ENCODE results near the gene ASTN2.

ASTN2 gene

DNA sequence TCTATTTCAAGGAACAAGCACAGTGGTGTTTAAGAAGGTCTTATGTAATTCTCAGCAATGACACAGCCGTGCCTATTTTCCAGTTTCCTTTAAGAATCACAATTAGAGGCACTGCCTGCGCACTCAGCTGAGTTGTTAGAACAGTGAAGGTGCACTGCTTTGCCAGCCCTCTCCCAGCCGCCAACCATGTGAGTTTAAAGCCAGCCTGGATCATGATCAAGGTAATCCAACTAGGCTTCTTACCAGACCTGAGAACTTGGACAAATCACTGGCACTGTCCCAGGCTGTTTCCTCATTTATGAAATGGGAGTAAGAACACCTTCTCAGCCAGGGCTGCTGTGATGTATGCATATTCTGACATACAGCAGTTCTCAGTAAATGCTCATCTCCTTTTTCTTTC lies 99.6 kb downstream of the ASTN2 start:
- peaks cover 0 to 3% (median 0%) of the 10 kb centered on the region in 4 donors for H3K4me1 ChIP-seq
- no peak for DNase-seq
- H3K27me3 ChIP-seq: no peaks in the 10 kb centered on the region
- no peak overlapping the region for H3K27ac ChIP-seq
- no peak overlapping the region for H3K4me3 ChIP-seq
- no peaks in the 10 kb centered on the region for H3K36me3 ChIP-seq
- H3K9me3 ChIP-seq: no peaks in the 10 kb centered on the region
- TF ChIP-seq, protein P1, sequence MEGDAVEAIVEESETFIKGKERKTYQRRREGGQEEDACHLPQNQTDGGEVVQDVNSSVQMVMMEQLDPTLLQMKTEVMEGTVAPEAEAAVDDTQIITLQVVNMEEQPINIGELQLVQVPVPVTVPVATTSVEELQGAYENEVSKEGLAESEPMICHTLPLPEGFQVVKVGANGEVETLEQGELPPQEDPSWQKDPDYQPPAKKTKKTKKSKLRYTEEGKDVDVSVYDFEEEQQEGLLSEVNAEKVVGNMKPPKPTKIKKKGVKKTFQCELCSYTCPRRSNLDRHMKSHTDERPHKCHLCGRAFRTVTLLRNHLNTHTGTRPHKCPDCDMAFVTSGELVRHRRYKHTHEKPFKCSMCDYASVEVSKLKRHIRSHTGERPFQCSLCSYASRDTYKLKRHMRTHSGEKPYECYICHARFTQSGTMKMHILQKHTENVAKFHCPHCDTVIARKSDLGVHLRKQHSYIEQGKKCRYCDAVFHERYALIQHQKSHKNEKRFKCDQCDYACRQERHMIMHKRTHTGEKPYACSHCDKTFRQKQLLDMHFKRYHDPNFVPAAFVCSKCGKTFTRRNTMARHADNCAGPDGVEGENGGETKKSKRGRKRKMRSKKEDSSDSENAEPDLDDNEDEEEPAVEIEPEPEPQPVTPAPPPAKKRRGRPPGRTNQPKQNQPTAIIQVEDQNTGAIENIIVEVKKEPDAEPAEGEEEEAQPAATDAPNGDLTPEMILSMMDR (IDR thresholded peaks at IDR 0.05): no peak
- intact Hi-C loops (cut with DNase I; ENCODE audit: low total_unique reads): no loop called here

DNA sequence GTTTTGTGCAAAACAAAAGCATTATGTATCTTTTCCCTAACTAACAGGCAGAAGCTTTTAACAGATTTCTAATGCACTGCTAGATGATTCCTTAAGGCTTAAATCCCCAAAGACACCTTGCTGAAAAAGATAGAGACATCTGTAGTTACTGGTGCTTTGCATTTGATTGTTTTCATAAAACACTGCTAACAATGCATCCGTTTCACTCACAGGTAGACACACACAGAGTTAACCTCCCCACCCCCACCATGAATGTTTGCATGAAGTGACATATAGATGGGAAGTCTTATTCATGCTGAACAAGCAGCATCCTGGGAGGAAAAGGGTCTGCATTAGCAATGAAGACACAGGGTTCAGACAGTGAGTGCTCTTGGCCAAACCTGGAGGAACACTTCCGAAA lies 100.9 kb downstream of the ASTN2 start:
- no peak overlapping the region for H3K27ac ChIP-seq
- H3K9me3 ChIP-seq: no peaks in the 10 kb centered on the region
- no peak overlapping the region for H3K4me3 ChIP-seq
- intact Hi-C loops (cut with DNase I; ENCODE audit: low total_unique reads): no loop called here
- TF ChIP-seq, protein P1 (IDR thresholded peaks at IDR 0.05): no peak
- no peaks in the 10 kb centered on the region for H3K36me3 ChIP-seq
- no peak for DNase-seq
- no peaks in the 10 kb centered on the region for H3K27me3 ChIP-seq
- H3K4me1 ChIP-seq: peaks cover 0 to 3% (median 0%) of the 10 kb centered on the region in 4 donors

DNA sequence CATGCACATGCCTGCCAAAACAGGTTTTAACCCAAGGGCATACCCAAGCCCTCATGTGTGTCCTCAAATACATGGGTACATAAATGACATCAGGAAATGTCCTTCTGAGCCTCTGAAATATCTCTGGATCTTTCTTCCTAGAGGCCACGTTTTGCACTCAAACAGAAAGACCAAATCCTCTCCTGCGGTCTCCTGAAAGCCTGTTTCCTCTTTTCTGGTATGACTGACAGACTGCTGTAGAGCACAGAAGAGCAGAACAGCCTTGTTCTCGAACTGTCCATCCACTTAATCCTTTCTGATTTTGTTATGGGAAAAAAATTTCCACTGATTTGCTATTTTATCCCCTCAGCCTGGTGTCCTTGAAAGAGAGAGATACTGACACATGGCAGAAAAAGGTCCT lies 107.2 kb downstream of the ASTN2 start:
- no peaks in the 10 kb centered on the region for H3K36me3 ChIP-seq
- H3K9me3 ChIP-seq: no peaks in the 10 kb centered on the region
- H3K27ac ChIP-seq: no peak overlapping the region
- TF ChIP-seq, protein P1 (IDR thresholded peaks at IDR 0.05): no peak
- H3K27me3 ChIP-seq: no peaks in the 10 kb centered on the region
- intact Hi-C loops (cut with DNase I; ENCODE audit: low total_unique reads): no loop called here
- H3K4me3 ChIP-seq: no peak overlapping the region
- no peak for DNase-seq
- H3K4me1 ChIP-seq: no peaks in the 10 kb centered on the region

DNA sequence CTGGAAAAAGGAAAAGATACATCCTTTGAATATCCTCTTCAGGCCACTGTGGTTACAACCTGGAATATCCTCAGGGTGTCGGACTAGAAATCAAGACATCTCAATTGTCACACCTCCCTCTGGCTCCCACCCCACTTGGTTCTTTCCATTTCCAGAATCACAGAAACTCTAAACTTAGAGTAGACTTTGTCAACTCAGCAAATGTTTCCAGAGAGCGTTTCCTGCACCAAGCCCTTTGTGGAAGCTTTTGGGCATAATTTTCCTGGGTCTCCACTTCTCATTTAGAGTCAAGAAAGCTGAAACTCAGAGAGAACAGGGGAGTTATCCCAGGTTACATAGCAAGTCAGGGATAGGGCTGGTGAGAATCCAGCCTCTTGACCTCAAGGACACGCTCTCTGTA lies 108.8 kb downstream of the ASTN2 start:
- TF ChIP-seq, protein P1 (IDR thresholded peaks at IDR 0.05): no peak
- Histone ChIP-seq H3K4me3 (no peak overlapping the region), H3K36me3 (no peaks in the 10 kb centered on the region), H3K27me3 (no peaks in the 10 kb centered on the region), H3K27ac (no peak overlapping the region), H3K9me3 (no peaks in the 10 kb centered on the region), H3K4me1 (no peaks in the 10 kb centered on the region)
- intact Hi-C loops (cut with DNase I; ENCODE audit: low total_unique reads): no loop called here
- DNase-seq: no peak

DNA sequence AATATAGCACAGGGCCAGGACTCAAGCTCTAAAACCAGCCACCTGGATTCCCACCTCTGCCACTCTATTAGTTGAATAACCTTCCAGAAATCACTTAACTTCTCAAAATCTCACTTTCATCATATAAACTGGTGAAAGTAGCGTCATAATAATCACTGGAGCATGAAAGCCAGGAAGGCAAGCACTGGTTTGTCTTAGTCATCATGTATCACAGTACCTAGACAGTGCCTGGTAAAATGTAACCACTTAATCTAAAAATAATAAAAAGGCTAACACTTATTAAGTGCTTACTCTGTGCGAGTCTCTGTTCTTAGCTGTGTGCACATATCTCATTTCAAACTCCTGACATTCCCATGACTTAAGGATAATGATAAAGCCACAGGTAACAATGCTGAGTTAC lies 109.4 kb downstream of the ASTN2 start:
- H3K36me3 ChIP-seq: no peaks in the 10 kb centered on the region
- no peak overlapping the region for H3K4me3 ChIP-seq
- TF ChIP-seq, protein P1 (IDR thresholded peaks at IDR 0.05): no peak
- H3K27me3 ChIP-seq: no peaks in the 10 kb centered on the region
- H3K27ac ChIP-seq: no peak overlapping the region
- no peaks in the 10 kb centered on the region for H3K9me3 ChIP-seq
- no peak for DNase-seq
- intact Hi-C loops (cut with DNase I; ENCODE audit: low total_unique reads): no loop called here
- no peaks in the 10 kb centered on the region for H3K4me1 ChIP-seq

DNA sequence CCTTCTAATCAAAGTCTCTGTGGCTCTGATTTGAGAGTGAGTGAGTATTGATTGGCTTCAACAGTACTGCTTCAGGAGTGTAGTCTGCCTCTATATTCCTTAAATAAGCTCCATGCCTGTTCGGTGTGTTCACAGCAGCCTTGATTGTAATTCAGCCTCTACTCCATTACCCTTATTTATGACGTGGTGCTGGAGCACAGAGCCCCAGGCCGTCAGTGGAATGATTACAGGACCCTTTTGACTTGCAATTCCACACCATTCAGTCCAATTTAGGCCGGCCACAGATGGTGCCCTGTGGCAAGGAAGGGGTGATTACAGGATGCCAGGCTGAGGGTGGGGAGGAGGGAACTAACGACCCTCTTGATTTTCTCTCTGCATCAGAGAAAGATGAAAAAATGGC lies 110.3 kb downstream of the ASTN2 start:
- intact Hi-C loops (cut with DNase I; ENCODE audit: low total_unique reads): no loop called here

More for the DNA sequence above, 110.3 kb downstream of the ASTN2 start:
- H3K9me3 ChIP-seq: no peaks in the 10 kb centered on the region
- DNase-seq: no peak
- H3K27ac ChIP-seq: no peak overlapping the region
- no peaks in the 10 kb centered on the region for H3K4me1 ChIP-seq
- H3K4me3 ChIP-seq: no peak overlapping the region
- H3K27me3 ChIP-seq: no peaks in the 10 kb centered on the region
- TF ChIP-seq, protein P1 (IDR thresholded peaks at IDR 0.05): no peak
- no peaks in the 10 kb centered on the region for H3K36me3 ChIP-seq
